ENCODE results near the gene CELSR1. TPM values are rescaled to one million over a fixed set of nuclear protein-coding genes. Genes with fewer than 3 reads are reported as not detected.
A peak's percentile ranks its signal among the peaks of the same experiment; 100 is the strongest.

CELSR1 gene
- total and polyA plus RNA-seq, 2 of the 13 experiments (the other 11 are each of a cell fraction or from before 2014, with no cell fraction given), result 0.78 to 1.8 TPM

DNA sequence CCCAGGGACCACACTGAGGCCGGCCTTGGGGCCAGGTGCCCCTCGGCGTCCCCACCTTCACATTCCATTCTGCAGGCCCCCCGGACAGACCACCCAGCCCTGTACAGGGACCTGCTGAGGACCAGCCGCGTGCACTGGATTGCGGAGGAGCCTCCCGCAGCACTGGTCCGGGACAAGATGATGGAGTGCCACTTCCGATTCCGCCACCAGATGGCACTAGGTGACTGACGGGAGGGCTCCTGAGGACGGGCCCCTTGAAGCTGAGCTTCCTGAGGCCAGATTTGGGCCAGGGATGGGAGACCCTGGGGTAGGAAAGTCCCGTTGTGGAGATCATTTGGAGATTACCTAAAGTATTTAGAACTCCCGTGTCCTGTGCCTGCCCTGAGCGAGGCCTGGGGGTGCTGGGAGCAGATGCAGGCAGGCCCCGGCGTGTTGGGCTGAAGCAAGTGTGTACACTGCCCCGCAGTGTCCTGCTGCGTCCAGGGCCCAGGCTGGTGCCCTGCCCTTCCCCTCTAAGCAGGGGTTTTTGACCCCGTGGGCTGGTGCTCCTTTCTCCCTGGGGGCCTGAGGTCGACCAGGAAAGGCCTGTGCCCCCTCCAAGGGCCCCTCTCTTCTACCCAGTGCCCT, 181.9 kb downstream of the CELSR1 start (continued):
- TF ChIP-seq NR2F1 (CRISPR knock-in tag; IDR thresholded peaks at IDR 0.05), result no peak
- no peak for TF ChIP-seq BHLHE40 (IDR thresholded peaks at IDR 0.05; ENCODE audit: low read length)
- TF ChIP-seq, protein P1, sequence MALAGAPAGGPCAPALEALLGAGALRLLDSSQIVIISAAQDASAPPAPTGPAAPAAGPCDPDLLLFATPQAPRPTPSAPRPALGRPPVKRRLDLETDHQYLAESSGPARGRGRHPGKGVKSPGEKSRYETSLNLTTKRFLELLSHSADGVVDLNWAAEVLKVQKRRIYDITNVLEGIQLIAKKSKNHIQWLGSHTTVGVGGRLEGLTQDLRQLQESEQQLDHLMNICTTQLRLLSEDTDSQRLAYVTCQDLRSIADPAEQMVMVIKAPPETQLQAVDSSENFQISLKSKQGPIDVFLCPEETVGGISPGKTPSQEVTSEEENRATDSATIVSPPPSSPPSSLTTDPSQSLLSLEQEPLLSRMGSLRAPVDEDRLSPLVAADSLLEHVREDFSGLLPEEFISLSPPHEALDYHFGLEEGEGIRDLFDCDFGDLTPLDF (CRISPR knock-in tag; IDR thresholded peaks at IDR 0.05), result no peak
- no peak for TF ChIP-seq ZNF446 (CRISPR knock-in tag; IDR thresholded peaks at IDR 0.05)
- TF ChIP-seq, protein P2, sequence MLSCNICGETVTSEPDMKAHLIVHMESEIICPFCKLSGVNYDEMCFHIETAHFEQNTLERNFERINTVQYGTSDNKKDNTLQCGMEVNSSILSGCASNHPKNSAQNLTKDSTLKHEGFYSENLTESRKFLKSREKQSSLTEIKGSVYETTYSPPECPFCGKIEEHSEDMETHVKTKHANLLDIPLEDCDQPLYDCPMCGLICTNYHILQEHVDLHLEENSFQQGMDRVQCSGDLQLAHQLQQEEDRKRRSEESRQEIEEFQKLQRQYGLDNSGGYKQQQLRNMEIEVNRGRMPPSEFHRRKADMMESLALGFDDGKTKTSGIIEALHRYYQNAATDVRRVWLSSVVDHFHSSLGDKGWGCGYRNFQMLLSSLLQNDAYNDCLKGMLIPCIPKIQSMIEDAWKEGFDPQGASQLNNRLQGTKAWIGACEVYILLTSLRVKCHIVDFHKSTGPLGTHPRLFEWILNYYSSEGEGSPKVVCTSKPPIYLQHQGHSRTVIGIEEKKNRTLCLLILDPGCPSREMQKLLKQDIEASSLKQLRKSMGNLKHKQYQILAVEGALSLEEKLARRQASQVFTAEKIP (CRISPR knock-in tag; IDR thresholded peaks at IDR 0.05; ENCODE audit: borderline replicate concordance), result no peak
- no peak for TF ChIP-seq CENPT (CRISPR knock-in tag; IDR thresholded peaks at IDR 0.05; ENCODE audit: low read depth)
- no peak for TF ChIP-seq CHD4 (IDR thresholded peaks at IDR 0.05; ENCODE audit: borderline replicate concordance, low read length)
- TF ChIP-seq, protein P3, sequence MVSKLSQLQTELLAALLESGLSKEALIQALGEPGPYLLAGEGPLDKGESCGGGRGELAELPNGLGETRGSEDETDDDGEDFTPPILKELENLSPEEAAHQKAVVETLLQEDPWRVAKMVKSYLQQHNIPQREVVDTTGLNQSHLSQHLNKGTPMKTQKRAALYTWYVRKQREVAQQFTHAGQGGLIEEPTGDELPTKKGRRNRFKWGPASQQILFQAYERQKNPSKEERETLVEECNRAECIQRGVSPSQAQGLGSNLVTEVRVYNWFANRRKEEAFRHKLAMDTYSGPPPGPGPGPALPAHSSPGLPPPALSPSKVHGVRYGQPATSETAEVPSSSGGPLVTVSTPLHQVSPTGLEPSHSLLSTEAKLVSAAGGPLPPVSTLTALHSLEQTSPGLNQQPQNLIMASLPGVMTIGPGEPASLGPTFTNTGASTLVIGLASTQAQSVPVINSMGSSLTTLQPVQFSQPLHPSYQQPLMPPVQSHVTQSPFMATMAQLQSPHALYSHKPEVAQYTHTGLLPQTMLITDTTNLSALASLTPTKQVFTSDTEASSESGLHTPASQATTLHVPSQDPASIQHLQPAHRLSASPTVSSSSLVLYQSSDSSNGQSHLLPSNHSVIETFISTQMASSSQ (IDR thresholded peaks at IDR 0.05; ENCODE audit: low read depth), result no peak
- TF ChIP-seq, protein P3 (CRISPR knock-in tag; IDR thresholded peaks at IDR 0.05; ENCODE audit: borderline replicate concordance), result no peak
- no peak for TF ChIP-seq MAZ (IDR thresholded peaks at IDR 0.05; ENCODE audit: borderline replicate concordance, low read depth, low read length)
- 0 out of 2 replicates have a peak, but pooled peaks have one; percentile 29 for TF ChIP-seq MAZ (CRISPR knock-in tag; IDR thresholded peaks at IDR 0.05; ENCODE audit: low read depth)
- TF ChIP-seq PRMT3 (CRISPR knock-in tag; IDR thresholded peaks at IDR 0.05; ENCODE audit: borderline replicate concordance, low read depth), result no peak
- TF ChIP-seq, protein P4, sequence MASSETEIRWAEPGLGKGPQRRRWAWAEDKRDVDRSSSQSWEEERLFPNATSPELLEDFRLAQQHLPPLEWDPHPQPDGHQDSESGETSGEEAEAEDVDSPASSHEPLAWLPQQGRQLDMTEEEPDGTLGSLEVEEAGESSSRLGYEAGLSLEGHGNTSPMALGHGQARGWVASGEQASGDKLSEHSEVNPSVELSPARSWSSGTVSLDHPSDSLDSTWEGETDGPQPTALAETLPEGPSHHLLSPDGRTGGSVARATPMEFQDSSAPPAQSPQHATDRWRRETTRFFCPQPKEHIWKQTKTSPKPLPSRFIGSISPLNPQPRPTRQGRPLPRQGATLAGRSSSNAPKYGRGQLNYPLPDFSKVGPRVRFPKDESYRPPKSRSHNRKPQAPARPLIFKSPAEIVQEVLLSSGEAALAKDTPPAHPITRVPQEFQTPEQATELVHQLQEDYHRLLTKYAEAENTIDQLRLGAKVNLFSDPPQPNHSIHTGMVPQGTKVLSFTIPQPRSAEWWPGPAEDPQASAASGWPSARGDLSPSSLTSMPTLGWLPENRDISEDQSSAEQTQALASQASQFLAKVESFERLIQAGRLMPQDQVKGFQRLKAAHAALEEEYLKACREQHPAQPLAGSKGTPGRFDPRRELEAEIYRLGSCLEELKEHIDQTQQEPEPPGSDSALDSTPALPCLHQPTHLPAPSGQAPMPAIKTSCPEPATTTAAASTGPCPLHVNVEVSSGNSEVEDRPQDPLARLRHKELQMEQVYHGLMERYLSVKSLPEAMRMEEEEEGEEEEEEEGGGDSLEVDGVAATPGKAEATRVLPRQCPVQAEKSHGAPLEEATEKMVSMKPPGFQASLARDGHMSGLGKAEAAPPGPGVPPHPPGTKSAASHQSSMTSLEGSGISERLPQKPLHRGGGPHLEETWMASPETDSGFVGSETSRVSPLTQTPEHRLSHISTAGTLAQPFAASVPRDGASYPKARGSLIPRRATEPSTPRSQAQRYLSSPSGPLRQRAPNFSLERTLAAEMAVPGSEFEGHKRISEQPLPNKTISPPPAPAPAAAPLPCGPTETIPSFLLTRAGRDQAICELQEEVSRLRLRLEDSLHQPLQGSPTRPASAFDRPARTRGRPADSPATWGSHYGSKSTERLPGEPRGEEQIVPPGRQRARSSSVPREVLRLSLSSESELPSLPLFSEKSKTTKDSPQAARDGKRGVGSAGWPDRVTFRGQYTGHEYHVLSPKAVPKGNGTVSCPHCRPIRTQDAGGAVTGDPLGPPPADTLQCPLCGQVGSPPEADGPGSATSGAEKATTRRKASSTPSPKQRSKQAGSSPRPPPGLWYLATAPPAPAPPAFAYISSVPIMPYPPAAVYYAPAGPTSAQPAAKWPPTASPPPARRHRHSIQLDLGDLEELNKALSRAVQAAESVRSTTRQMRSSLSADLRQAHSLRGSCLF (CRISPR knock-in tag; IDR thresholded peaks at IDR 0.05; ENCODE audit: borderline replicate concordance), result no peak
- no peak for TF ChIP-seq HNRNPH1 (optimal IDR thresholded peaks at IDR 0.05; ENCODE audit: low read depth, low read length)
- no peak for TF ChIP-seq SKI (IDR thresholded peaks at IDR 0.05; ENCODE audit: partially characterized antibody)
- no peak for TF ChIP-seq TGIF2 (CRISPR knock-in tag; IDR thresholded peaks at IDR 0.05)
- TF ChIP-seq ZNF660 (CRISPR knock-in tag; IDR thresholded peaks at IDR 0.05; ENCODE audit: borderline replicate concordance, low read depth), result no peak
